ENCODE measurements around the gene HTT-AS.

- TF ChIP-seq POLR2AphosphoS5 (IDR thresholded peaks at IDR 0.05; ENCODE audit: low read depth, low read length) = no peak
- TF ChIP-seq POLR2A (IDR thresholded peaks at IDR 0.05; ENCODE audit: low read depth, low read length) = no peak
These were observed 13.4 kb downstream of the HTT-AS start for GRCh38 chr4:3060946-3061345.
